OCI-LY1 (cell line): Measurements from ENCODE around the gene CIB4.

Experiments
- H2AFZ ChIP-seq: fragments of 200-600 bp; sonication (generic), shearing (Covaris generic); 2 replicates; pipeline ENCODE4 v1.6.0; 2014; ENCODE audit warnings: antibody characterized with exemption, mild to moderate bottlenecking, low read length
- H3F3A ChIP-seq: fragments of 200-600 bp; sonication (generic), shearing (Covaris generic); 2 replicates; pipeline ENCODE4 v1.6.0; 2014; ENCODE audit warnings: mild to moderate bottlenecking, antibody characterized with exemption, low read length, moderate library complexity; ENCODE audit not compliant: insufficient read depth
- H3K27ac ChIP-seq: fragments of 200-600 bp; sonication (generic); 2 replicates; pipeline ENCODE4 v1.5.1; 2014; ENCODE audit warnings: low read length, mixed run types, mild to moderate bottlenecking, low read depth; ENCODE audit not compliant: poor library complexity, severe bottlenecking
- H3K27me3 ChIP-seq: fragments of 200-600 bp; sonication (generic); 2 replicates; pipeline ENCODE4 v1.6.0; 2014; ENCODE audit warnings: antibody characterized with exemption, mild to moderate bottlenecking, low read length, moderate library complexity; ENCODE audit not compliant: insufficient read depth
- H3K36me3 ChIP-seq: fragments of 200-600 bp; sonication (generic); 2 replicates; pipeline ENCODE4 v1.6.1; 2014; ENCODE audit warnings: mild to moderate bottlenecking, antibody characterized with exemption, low read length, moderate library complexity, mixed read lengths; ENCODE audit not compliant: insufficient read depth
- H3K4me1 ChIP-seq: fragments of 200-600 bp; sonication (generic); 2 replicates; pipeline ENCODE4 v1.5.1; 2014; ENCODE audit warnings: mild to moderate bottlenecking, low read length, moderate library complexity; ENCODE audit not compliant: insufficient read depth, severe bottlenecking
- H3K4me2 ChIP-seq: fragments of 200-600 bp; sonication (generic), shearing (Covaris generic); 2 replicates; pipeline ENCODE4 v1.6.1; 2014; ENCODE audit warnings: low read length
- H3K4me3 ChIP-seq: fragments of 200-600 bp; sonication (generic); 2 replicates; pipeline ENCODE4 v1.5.1; 2014; ENCODE audit warnings: low read length, low read depth, mild to moderate bottlenecking, mixed read lengths; ENCODE audit not compliant: poor library complexity, severe bottlenecking
- H3K79me2 ChIP-seq: fragments of 200-600 bp; shearing (Covaris generic); 2 replicates; pipeline ENCODE4 v1.6.1; 2016; ENCODE audit warnings: mixed run types, low read length, mixed read lengths; ENCODE audit not compliant: insufficient read depth
- H3K9ac ChIP-seq: fragments of 200-600 bp; sonication (generic), shearing (Covaris generic); 2 replicates; pipeline ENCODE4 v1.6.1; 2014; ENCODE audit warnings: mild to moderate bottlenecking, low read length, mixed read lengths
- H3K9me2 ChIP-seq: fragments of 200-600 bp; sonication (generic), shearing (Covaris generic); 2 replicates; pipeline ENCODE4 v1.6.1; 2014; ENCODE audit warnings: low read depth, mild to moderate bottlenecking, low read length, mixed read lengths
- H3K9me3 ChIP-seq: fragments of 200-600 bp; shearing (Covaris generic); 2 replicates; pipeline ENCODE4 v1.6.1; 2014; ENCODE audit warnings: low read length, mixed read lengths
- H4K20me1 ChIP-seq: fragments of 200-600 bp; sonication (generic), shearing (Covaris generic); 2 replicates; pipeline ENCODE4 v1.6.0; 2016; ENCODE audit warnings: mild to moderate bottlenecking, low read length; ENCODE audit not compliant: insufficient read depth
- EZH2 ChIP-seq: fragments of 200-600 bp; sonication (generic), shearing (Covaris generic); IDR thresholded peaks from 2 replicates; pipeline ENCODE4 v1.8.0; 2017; ENCODE audit warnings: borderline replicate concordance, mixed run types, mild to moderate bottlenecking, antibody characterized with exemption, low read length, moderate library complexity, mixed read lengths
- TF ChIP-seq, protein P1 (sequence below): fragments of 200-600 bp; sonication (generic), shearing (Covaris generic); IDR thresholded peaks from 2 replicates; pipeline ENCODE4 v1.5.1; 2017; ENCODE audit warnings: mild to moderate bottlenecking, antibody characterized with exemption, low read length, moderate library complexity, mixed read lengths

The CIB4 gene

DNA sequence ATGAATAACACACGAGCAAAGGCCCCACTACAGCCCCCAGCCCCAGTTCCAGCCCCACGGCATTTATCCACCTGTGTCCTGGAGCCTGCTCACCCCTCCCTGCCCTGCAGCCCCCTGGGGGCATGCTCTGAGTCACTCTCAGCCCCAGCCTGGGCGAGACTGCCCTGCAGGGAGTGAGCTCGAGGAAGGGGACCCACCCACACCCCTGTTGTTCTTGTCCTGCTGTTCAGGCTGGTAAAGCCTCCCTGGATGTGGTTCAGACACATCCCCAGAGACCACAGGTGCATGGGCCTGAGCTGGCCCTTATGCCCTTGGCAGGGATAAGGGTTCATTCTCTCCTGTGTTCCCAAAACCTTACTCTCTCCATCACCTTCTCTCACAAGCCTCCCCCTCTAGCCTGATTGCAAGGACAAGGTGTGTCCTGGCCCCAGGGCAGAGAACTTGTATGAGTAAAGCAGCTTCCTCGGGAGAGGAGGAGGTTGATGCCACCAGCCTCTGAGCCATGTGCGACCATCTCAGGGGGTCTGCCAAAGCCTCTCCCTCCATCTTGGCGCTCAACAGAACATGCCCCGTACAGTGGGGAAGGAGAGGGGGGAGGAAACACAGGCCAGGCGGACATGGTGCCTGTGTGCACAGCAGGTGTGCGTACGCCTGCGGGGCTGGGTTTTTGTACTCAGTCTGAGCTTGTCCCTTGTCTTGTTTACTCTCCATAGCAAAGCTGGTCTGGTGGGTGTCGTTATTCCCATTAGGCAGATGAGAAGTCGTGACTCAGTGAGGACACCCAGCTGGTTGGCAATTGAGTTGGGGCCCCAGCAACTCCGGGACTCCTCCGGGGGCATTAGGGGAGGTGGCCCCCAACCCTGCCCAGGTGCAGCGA is 64.4 kb downstream of the CIB4 start:
- Histone ChIP-seq H3K36me3 (no peaks in the 10 kb centered on the region), H3K4me3 (no peak overlapping the region), H4K20me1 (no peaks in the 10 kb centered on the region), H3K27ac (no peak overlapping the region), H3K79me2 (no peaks in the 10 kb centered on the region), H2AFZ (no peak overlapping the region), H3K9me2 (no peaks in the 10 kb centered on the region), H3K9ac (no peak overlapping the region), H3F3A (no peaks in the 10 kb centered on the region), H3K9me3 (no peaks in the 10 kb centered on the region), H3K27me3 (peaks cover 14% of the 10 kb centered on the region; the same call in 1 of the 2 replicates), H3K4me1 (no peaks in the 10 kb centered on the region), H3K4me2 (no peak overlapping the region)
- no peak for TF ChIP-seq EZH2
- TF ChIP-seq, protein P1, sequence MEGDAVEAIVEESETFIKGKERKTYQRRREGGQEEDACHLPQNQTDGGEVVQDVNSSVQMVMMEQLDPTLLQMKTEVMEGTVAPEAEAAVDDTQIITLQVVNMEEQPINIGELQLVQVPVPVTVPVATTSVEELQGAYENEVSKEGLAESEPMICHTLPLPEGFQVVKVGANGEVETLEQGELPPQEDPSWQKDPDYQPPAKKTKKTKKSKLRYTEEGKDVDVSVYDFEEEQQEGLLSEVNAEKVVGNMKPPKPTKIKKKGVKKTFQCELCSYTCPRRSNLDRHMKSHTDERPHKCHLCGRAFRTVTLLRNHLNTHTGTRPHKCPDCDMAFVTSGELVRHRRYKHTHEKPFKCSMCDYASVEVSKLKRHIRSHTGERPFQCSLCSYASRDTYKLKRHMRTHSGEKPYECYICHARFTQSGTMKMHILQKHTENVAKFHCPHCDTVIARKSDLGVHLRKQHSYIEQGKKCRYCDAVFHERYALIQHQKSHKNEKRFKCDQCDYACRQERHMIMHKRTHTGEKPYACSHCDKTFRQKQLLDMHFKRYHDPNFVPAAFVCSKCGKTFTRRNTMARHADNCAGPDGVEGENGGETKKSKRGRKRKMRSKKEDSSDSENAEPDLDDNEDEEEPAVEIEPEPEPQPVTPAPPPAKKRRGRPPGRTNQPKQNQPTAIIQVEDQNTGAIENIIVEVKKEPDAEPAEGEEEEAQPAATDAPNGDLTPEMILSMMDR, result no peak

DNA sequence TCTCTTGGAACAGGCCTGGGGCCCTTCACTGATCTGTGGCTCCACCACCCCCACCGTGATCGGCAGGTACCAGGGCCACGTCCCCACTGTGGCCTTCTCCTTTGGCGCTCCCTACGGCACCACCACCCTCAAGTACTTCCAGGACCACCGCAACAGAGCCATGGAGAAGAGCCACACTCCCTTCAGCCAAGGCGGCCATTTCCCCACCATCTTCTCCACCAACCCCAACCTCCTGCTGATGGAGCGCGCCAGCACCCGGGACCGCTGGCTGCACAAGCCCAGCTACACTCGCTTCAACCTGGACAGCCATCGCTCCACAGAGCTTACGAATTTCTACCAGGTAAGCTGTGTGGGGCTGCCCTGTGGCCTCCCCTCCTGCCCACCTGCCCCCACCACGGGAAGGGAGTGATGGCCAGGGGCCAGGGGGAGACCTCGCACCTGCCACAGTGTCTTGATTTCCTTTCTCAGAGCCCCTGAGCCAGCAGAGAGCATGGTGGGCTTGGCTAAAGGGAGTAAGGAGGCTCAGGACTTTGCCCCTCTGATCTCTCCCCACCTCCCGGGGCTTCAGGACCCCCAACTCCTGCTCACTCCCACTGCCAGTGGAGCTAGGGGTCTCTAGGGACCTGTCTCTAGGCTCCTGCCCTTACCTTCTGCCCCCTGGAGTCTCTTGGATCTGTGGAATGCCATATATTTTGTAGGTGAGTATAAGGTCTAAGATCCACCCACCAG is 65.2 kb downstream of the CIB4 start:
- H3K9ac ChIP-seq, result no peak overlapping the region
- no peaks in the 10 kb centered on the region for H3K79me2 ChIP-seq
- no peak overlapping the region for H3K4me3 ChIP-seq
- no peak overlapping the region for H3K27ac ChIP-seq
- no peaks in the 10 kb centered on the region for H3K9me3 ChIP-seq
- H3K4me1 ChIP-seq, result no peaks in the 10 kb centered on the region
- H3F3A ChIP-seq, result no peaks in the 10 kb centered on the region
- H4K20me1 ChIP-seq, result no peaks in the 10 kb centered on the region
- no peaks in the 10 kb centered on the region for H3K9me2 ChIP-seq
- no peak overlapping the region for H3K4me2 ChIP-seq
- no peak overlapping the region for H2AFZ ChIP-seq
- no peak for TF ChIP-seq EZH2
- TF ChIP-seq, protein P1, result no peak
- peaks cover 15% of the 10 kb centered on the region; the same call in 1 of the 2 replicates for H3K27me3 ChIP-seq
- no peaks in the 10 kb centered on the region for H3K36me3 ChIP-seq

DNA sequence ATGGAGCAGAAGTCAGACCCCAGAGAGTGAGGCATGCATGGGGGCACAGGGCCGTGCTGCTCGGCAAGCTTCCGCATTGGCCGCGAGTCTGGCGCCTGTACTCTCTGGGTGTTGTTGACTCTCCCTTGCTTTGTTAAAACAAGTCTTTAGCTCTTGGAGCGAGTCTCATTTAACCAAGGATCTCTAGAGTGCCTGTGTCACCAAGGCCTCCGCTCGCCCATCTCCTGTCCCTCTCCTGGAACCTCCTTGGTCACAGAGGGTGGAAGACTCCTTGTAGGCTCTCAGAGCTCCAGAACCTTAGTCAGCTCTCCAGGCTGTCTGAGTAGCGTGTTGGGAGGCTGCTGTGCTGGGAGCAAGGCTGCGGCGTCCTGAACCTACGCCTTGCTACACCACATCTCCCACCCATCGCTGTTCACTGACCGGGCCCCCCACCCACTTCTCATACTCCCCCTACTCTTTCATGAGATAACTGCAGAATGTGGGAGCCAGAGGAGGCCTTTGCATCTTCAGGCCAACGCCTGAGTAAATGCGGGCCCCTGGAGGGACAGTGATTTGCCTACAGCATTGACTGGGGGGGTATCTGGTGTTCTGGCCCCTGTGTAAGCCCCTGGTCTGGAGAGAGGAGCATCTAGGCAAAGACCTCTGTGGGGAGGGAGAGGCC is 66.1 kb downstream of the CIB4 start:
- Histone ChIP-seq H3K9me3 (no peaks in the 10 kb centered on the region), H3K4me2 (no peak overlapping the region), H3K4me3 (no peak overlapping the region), H2AFZ (no peak overlapping the region), H3K9ac (no peak overlapping the region), H3K9me2 (no peaks in the 10 kb centered on the region), H3F3A (no peaks in the 10 kb centered on the region), H3K27me3 (peaks cover 15% of the 10 kb centered on the region; the same call in 1 of the 2 replicates), H3K4me1 (no peaks in the 10 kb centered on the region), H3K79me2 (no peaks in the 10 kb centered on the region), H4K20me1 (no peaks in the 10 kb centered on the region), H3K27ac (no peak overlapping the region), H3K36me3 (no peaks in the 10 kb centered on the region)
- TF ChIP-seq, protein P1, result no peak
- TF ChIP-seq EZH2, result no peak
